Measurements from ENCODE around the gene CDK6.
A peak's percentile ranks its signal among the peaks of the same experiment; 100 is the strongest.
"Not testable (repeated sequence)": the region's sequence is repeated elsewhere in the genome, so short reads cannot be mapped to it uniquely, and the experiment has no call there.

The CDK6 gene

GRCh38 chr7:92624298-92624996 lies 211.9 kb downstream of the CDK6 start:
- no peak for DNase-seq (ENCODE audit: low read depth in 3 of 3)

DNA sequence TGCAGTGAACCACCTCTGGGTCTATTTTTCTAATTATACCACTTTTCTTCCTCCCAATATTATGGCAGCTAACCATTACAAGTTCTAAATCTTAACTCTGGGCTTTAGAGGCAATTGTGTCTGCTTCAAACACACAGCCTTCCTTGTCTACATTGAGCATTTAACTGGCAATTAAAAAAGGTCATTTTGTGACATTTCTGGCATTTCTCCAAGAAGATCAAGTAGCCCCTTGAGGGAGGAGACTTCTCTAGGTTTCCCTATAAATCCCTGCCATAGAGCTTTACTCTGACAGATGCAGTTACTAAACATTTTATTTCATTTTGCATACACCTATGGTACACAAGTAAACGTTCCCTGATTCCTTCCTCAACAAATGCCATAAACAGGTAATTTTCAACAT lies 212.8 kb downstream of the CDK6 start:
- DNase-seq (ENCODE audit: low read depth in 3 of 3): no peak

- DNase-seq (ENCODE audit: low read depth in 3 of 3): no peak
Measured at GRCh38 chr7:92622685-92623084, 213.7 kb downstream of the CDK6 start.

- DNase-seq (ENCODE audit: low read depth in 3 of 3): no peak
Measured at GRCh38 chr7:92622030-92622429, 214.3 kb downstream of the CDK6 start.

GRCh38 chr7:92621561-92622023 lies 214.8 kb downstream of the CDK6 start:
- DNase-seq (ENCODE audit: low read depth in 3 of 3): no peak

- peak in 2 of 3 experiments; percentile 55 to 61 for DNase-seq (ENCODE audit: low read depth in 3 of 3)
Measured at GRCh38 chr7:92621026-92621540, 215.3 kb downstream of the CDK6 start.

GRCh38 chr7:92615861-92616260 lies 220.5 kb downstream of the CDK6 start:
- no peak for DNase-seq (ENCODE audit: low read depth in 3 of 3)

GRCh38 chr7:92614660-92615174 lies 221.7 kb downstream of the CDK6 start:
- DNase-seq (ENCODE audit: low read depth in 3 of 3): no peak

- DNase-seq (ENCODE audit: low read depth in 3 of 3): no peak
Measured at GRCh38 chr7:92613720-92614119, 222.7 kb downstream of the CDK6 start.

GRCh38 chr7:92613214-92613613 lies 223.2 kb downstream of the CDK6 start:
- DNase-seq (ENCODE audit: low read depth in 3 of 3): no peak

- DNase-seq (ENCODE audit: low read depth in 3 of 3): no peak
Measured at GRCh38 chr7:92612501-92612900, 223.9 kb downstream of the CDK6 start.

DNA sequence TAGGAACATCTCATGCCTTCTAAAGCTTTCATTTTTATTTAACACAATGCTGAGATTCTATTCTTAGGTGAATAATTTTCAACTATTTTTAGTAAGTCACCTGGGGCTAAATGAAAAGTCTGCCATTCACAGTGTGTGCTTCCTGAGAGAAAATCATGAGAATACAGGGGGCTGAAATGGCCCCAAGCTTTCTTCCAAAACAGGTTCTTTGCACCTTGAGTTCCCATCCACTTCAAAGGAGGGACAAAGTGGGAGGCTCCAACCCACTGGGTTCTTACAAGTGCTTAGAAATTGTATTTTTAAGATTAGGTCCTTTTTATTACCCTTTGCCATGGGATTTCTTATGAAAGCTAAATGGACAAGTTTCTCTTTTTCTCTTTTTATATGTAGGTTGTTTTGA lies 224.6 kb downstream of the CDK6 start:
- no peak for DNase-seq (ENCODE audit: low read depth in 3 of 3)

GRCh38 chr7:92609921-92610518 lies 226.4 kb downstream of the CDK6 start:
- DNase-seq (ENCODE audit: low read depth in 3 of 3): no peak

DNA sequence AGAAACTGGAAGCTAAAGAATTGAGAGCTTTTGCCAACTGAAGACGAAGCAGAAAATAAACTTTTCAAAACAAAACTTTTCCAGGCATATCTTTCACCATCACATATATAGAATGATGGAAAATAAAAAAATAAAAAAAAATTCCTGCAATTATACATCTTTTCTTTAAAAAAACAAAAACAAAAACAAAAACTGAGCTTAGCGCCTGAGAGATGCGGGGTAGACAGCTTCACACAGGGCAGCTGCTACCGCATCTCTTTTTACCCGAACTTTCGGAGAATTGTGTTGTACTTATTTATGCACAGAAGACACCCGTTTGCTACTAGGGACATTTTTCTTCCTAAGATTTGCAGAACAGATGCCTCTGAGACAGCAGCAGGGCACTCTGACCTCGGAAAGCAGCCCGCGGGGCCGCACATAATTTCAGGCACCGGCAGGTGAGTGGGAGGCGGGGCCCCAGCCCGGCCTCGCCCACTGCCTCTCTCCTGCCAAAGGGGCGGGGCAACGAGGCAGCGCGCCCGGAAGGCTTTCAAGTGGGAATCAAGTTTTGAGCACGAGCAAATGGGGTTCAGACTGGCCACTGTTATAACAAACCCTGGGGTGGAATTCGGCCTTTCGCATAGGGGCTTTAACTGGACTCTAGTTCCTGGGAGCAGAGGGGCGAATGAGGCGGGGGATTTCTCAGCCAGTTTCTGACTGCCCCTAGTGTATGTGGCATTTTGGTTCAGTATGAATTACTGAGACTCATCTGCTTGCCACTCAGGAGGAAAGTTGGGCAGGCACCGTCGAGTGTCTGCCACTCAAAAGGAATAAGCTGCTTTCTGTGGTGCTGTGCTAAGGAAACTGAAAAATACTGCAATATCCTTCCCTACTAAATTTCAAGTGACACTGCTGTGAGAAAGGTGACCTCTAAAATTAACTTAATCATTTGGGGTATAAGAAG lies 227.7 kb downstream of the CDK6 start:
- DNase-seq (ENCODE audit: low read depth in 3 of 3): no peak

DNA sequence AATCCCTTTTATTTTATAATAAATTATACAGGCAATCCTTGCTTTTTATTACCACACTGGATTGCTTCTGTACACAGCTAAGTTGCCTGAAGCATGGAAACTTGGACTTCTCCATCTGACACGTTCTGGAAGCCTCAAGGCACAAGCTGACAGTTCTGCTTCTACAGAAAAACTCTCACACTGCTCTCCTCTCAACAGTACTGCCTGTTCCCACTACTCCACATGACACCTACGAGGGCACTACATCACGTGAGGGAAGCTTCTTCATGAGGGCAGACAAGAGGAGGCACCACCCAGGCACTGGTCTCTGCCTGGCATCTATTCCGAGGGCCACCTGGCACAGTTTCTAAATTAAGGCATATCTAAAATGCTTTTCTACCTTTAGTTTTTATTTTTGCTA lies 229.4 kb downstream of the CDK6 start:
- DNase-seq (ENCODE audit: low read depth in 3 of 3): no peak

DNA sequence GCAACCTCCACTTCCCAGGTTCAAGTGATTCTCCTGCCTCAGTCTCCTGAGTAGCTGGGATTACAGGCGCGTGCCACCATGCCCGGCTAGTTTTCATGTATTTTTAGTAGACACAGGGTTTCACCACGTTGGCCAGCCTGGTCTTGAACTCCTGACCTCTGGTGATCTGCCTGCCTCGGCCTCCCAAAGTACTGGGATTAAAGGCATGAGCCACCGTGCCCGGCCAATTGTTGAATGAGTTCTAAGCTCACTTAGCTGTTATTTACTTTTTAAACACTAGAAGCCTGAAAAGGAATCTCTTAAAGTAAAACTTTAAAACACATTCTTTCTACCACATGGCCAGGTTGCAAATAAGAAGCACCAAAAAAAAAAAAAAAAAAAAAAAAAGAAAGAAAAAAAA lies 231.9 kb downstream of the CDK6 start:
- DNase-seq (ENCODE audit: low read depth in 3 of 3): not testable (repeated sequence)

GRCh38 chr7:92603089-92603445 lies 233.3 kb downstream of the CDK6 start:
- no peak for DNase-seq (ENCODE audit: low read depth in 3 of 3)

GRCh38 chr7:92602352-92603088 lies 233.9 kb downstream of the CDK6 start:
- no peak for DNase-seq (ENCODE audit: low read depth in 3 of 3)

GRCh38 chr7:92598310-92598981 lies 237.9 kb downstream of the CDK6 start:
- no peak for DNase-seq (ENCODE audit: low read depth in 3 of 3)

- DNase-seq (ENCODE audit: low read depth in 3 of 3): no peak
Measured at GRCh38 chr7:92595281-92595680, 241.1 kb downstream of the CDK6 start.

- DNase-seq (ENCODE audit: low read depth in 3 of 3): no peak
Measured at GRCh38 chr7:92594746-92595145, 241.6 kb downstream of the CDK6 start.
